Caki2 (cell line): ENCODE measurements around the gene MORN1. TPM values are rescaled to one million over a fixed set of nuclear protein-coding genes. Genes with fewer than 3 reads are reported as not detected.
"Not testable (repeated sequence)": the region's sequence is repeated elsewhere in the genome, so short reads cannot be mapped to it uniquely, and the experiment has no call there.

Experiments used
- DNase-seq: peaks from one replicate; pipeline ENCODE4 v3.0.0-alpha.2; 2015; ENCODE audit warnings: low read depth
- in situ Hi-C: cut with HindIII; loops from 2 replicates; pipeline ENCODE4 v1.10.0; 2016; ENCODE audit warnings: low sequenced_read_pairs, low pct_unique_long_range_greater_than_20kb, mixed read lengths
- total RNA-seq: library from RNA; depleted of rRNA; stranded (reverse); fragments of >200 nt; shearing (Covaris generic); gene quantifications from 2 replicates; pipeline ENCODE4 v1.2.3, GENCODE V29; 2014; ENCODE audit warnings: low replicate concordance; rRNA removed

The MORN1 gene
- 10.3 and 20.3 TPM in 2 replicates for total RNA-seq

DNA sequence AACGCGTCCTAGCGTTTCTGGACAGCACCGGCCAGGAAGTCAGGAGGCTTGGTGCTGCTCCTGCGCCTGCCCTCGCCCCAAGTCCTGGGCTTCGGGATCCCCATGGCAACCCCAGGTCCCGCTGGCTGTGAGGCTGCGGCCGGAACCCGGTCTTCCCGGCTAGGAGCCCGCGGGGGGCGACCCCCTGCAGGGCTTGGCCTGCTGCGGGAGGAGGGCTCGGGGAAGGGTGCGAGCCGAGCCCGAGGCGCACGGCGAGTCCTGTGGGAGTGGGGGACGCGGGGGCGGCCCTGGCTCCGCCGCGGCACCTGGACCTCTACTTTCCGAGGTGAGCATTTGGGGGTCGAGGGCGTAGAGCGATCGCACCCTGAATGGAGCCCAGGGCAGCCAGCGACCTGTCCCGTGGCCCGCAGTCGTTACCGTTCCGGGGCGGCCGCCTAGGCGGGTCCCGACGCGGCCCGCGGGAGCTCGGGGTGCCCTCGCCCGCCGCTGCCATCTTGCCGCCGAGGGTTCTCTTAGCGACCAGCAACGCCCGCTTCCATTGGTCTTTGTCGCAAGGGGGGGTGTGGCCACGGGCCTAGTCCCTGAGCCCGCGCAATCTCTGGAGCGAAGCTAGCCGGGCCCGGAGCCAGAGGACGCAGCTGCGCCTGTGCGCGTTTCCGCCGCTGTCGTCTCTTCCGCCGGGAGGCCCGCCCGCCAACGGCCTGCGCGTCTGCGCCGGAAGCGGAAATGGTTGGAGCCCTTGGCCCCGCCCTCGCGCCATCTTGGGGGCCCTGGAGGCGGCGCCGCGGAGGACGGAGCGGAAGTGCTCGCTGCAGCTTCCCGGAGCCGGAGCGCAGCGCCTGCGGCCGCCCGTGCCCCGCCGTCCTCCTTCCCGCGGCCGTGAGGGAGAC lies at the start of gene MORN1, which contains the start of gene RER1:
TSS of gene MORN1 (minus strand) at position 514 of the 890 bp plus-strand sequence. CDS start at position 493, 21 bp downstream.
TSS of gene RER1 (plus strand) at position 801 of the 890 bp plus-strand sequence. CDS start 3,950 bp downstream, outside the sequence.
- in situ Hi-C loops: loop anchor here (10.0 kb wide), 1 partner anchor 196 kb away; the partner anchor contains the start of gene FAAP20

DNA sequence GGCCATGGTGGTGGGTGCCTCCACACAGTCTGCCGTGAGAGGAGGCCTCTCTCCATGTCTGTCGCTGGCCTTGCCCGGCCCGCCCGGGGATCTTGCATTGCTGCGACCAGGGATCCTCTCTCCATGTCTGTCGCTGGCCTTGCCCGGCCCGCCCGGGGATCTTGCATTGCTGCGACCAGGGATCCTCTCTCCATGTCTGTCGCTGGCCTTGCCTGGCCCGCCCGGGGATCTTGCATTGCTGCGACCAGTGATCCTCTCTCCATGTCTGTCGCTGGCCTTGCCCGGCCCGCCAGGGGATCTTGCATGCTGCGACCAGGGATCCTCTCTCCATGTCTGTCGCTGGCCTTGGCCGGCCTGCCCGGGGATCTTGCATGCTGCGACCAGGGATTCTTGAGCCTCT lies 49.0 kb upstream of the MORN1 start:
- in situ Hi-C loops: not testable (repeated sequence)

More for the DNA sequence above, at the start of gene MORN1, which contains the start of gene RER1:
- DNase-seq: peak; percentile 97

GRCh38 chr1:2439369-2439768 lies 48.0 kb upstream of the MORN1 start:
- in situ Hi-C loops: no loop called here

More for the DNA sequence above, 49.0 kb upstream of the MORN1 start:
- DNase-seq: not testable (repeated sequence)

DNA sequence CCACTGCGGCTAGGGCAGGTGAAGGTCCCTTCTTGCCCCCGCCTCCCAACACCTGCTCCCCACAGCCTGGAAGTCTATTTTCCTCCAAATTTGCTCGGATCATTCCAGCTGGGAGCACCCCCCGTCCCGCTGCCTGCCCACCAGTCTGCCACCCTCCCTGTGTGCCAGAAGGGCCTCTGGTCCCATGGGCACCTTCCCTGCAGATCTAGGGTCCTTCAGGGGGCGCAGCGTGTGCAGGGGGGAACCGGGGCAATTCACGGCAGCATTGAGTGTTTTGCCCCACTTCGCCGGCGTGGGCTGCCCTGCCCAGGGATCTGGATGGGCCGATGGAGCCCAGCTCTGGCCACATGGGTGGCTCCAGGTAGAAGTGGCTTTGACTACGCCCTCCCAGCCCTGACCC lies 47.3 kb upstream of the MORN1 start:
- DNase-seq: no peak
- in situ Hi-C loops: no loop called here

More at GRCh38 chr1:2439369-2439768, 48.0 kb upstream of the MORN1 start:
- no peak for DNase-seq

GRCh38 chr1:2438038-2438437 lies 46.7 kb upstream of the MORN1 start:
- in situ Hi-C loops: no loop called here
- DNase-seq: no peak

- DNase-seq: no peak
- in situ Hi-C loops: no loop called here
Observed at GRCh38 chr1:2437617-2438016, 46.3 kb upstream of the MORN1 start.

DNA sequence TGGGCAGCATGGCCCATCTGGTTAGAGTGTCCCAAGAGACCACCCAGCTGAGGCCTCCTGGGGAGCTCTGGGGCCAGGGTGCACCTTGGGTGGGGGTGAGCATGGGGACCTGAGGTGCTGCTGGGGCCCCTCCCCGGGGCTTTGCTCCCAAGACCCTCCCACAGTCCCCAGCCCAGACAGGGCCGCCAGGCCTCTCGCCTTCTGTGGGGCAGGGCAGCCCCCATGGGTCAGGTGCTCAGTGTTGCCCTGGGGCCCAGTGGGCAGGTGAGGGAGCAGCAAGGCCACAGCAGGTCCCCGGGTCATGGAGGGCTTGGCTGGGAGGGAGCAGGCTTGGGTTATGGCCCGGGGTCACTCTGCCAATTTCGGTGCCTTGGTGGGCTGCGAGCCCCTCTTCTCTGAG lies 45.5 kb upstream of the MORN1 start:
- no peak for DNase-seq
- in situ Hi-C loops: no loop called here

DNA sequence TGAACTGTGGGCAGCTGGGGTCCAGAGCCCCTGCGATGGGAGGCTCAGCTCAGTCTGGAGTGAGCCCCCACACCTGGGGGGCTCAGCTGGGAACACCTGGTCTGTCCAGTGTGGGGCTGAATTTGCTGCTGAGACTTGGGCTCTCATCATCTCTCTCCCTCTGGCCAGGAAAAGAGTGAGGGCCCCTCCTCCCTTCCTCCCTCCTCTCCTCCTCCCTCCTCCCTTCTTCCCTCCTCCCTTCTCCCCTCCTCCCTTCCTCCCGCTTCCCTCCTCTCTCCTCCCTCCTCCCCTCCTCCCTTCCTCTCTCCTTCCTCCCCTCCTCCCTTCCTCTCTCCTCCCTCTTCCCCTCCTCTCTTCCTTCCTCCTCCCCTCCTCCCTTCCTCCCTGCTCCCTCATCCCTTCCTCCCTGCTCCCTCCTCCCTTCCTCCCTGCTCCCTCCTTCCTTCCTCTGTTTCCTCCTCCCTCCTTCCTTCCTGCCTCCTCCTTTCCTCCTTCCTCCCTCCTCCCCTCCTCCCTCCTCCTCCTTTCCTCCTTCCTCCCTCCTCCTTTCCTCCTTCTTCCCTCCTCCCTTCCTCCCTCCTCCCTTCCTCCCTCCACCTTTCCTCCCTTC lies 44.5 kb upstream of the MORN1 start:
- in situ Hi-C loops: no loop called here
- no peak for DNase-seq

- DNase-seq: no peak
- in situ Hi-C loops: no loop called here
Observed at GRCh38 chr1:2435091-2435490, 43.7 kb upstream of the MORN1 start.

DNA sequence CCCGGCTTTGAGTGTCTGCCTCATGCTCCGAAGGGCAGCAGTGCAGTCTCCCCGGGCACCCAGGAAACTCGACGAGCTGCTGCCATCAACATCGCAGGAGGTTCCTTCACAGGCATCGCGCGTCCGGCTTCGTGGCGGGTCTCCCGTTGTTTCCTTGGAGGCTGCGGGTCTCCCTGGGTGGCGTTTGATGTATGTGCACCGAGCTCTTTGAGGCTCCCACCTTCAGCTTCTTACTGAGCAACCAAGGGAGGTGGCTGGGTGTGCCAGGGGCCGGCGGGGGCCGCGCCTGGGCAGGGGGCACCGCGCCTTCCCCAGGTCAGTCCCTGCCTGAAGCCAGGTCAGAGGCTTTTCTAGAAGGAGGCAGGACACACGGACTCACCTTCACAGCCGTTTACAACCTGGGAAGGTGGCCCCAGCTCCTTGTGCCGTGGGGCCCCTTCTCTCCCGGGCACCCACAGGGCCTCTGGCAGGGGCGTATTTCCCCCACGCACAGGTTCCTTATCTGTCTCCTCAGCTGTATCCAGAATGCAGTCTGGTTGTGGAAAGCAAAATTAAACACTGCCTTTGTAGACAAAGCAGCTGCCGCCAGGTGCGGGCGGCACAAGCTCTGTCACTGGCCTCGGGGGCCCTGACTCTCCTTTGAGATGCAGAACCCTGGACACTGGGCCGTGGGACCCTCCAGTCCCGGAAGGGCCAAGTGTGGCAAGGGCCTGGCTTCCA lies 42.7 kb upstream of the MORN1 start:
- DNase-seq: no peak
- in situ Hi-C loops: no loop called here

GRCh38 chr1:2433196-2433595 lies 41.8 kb upstream of the MORN1 start:
- in situ Hi-C loops: no loop called here

GRCh38 chr1:2432441-2432844 lies 41.1 kb upstream of the MORN1 start:
- in situ Hi-C loops: no loop called here

More at GRCh38 chr1:2433196-2433595, 41.8 kb upstream of the MORN1 start:
- DNase-seq: no peak

DNA sequence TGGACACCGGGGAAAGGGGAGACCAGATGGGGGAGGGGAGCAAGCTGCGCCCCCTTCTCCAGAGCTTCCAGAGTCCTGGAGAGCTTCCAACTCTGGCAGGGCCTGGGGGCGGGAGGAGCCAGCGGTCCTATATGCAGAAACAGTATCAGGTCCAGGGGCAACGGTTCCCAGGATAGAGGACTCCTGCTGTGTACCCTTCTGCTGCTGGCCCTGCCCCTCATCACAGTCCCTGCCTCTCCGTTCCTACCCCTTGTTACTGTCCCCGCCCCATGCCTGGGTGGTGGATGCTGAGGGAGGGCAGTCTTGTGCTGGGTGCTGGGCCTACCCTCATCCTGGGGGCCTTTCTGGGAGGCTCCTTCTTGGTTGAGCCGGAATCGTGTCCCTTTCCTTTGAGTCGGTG lies 40.2 kb upstream of the MORN1 start:
- in situ Hi-C loops: no loop called here

More at GRCh38 chr1:2432441-2432844, 41.1 kb upstream of the MORN1 start:
- no peak for DNase-seq

GRCh38 chr1:2431103-2431502 lies 39.7 kb upstream of the MORN1 start:
- in situ Hi-C loops: no loop called here
- DNase-seq: no peak

More for the DNA sequence above, 40.2 kb upstream of the MORN1 start:
- no peak for DNase-seq

DNA sequence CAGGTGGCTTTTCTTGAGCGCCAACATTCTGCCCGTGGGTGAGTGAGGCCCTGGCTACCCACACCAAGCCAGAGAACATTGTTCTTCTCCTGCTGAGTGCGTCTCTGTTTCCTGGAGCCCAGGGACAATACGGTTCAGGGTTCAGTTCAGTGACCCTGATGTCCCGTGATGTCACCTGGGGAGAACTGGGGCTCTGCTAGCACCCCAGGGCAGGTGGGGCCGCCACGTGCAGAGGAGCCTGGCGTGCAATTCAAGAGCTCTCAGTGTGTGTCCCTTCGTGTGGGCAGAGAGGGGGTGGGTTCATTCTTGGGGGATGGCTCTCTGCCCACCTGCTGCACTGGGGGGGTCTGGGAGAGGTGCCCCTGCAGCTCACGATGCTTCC lies 39.2 kb upstream of the MORN1 start:
- no peak for DNase-seq
- in situ Hi-C loops: no loop called here

- DNase-seq: no peak
- in situ Hi-C loops: no loop called here
Observed at GRCh38 chr1:2429780-2430591, 38.6 kb upstream of the MORN1 start.

DNA sequence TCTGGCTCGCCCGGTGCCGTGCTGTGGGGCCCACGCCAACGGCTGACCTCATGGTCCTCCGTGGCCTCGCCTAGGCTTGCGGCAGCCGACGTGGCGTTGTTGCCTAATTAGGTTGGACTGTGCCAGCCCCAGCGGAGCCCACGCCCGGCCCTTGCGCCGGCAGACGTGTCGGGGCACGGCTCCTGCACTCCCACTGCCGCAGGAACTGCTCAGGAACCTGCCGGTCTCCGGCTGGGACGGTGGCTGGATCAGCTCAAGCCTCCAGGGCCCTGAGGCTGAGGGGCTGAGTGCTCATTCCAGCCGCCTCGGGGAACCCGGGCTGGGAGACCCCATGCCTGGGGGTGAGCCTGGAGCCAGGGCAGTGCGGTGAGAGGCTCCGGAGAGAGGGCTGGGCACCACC lies 37.1 kb upstream of the MORN1 start:
- in situ Hi-C loops: no loop called here
- no peak for DNase-seq

GRCh38 chr1:2427976-2428375 lies 36.6 kb upstream of the MORN1 start:
- DNase-seq: no peak
- in situ Hi-C loops: no loop called here
